ENCODE measurements around the gene WDR74. TPM values are rescaled to one million over a fixed set of nuclear protein-coding genes. Genes with fewer than 3 reads are reported as not detected.

Gene WDR74
- total and polyA plus RNA-seq, 9 of the 15 experiments (the other 6 are each of a cell fraction or from before 2014, with no cell fraction given), result 32.7 to 210 (median 114) TPM

DNA sequence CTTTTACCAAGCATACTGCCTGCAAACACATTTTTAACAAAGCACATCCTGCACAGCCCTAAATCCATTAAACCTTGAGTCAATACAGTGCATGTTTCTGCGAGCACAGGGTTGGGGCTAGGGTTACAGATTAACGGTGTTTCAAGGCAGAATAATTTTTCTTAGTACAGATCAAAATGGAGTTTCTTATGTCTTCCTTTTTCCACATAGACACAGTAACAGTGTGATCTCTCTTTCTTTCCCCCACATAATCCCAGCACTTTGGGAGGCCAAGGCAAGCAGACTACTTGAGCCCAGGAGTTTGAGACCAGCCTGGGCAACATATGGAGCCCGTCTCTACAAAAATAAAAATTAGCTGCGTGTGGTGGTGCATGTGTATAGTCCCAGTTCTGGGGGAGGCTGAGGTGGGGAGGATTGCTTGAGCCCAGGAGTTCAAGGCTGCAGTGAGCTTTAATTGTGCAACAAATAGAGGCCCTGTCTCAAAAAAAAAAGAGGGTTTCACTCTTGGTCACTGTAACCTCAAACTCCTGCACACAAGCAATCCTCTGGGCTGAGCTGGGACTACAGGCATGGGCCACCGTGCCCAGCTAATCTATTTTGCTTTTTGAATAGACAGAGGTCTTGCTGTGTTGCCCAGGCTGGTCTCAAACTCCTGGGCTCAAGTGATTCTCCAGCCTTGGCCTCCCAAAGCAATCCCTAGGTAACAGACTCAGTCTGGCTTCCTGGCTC is 21.6 kb upstream of the WDR74 start (continued):
- TF ChIP-seq, protein P1, sequence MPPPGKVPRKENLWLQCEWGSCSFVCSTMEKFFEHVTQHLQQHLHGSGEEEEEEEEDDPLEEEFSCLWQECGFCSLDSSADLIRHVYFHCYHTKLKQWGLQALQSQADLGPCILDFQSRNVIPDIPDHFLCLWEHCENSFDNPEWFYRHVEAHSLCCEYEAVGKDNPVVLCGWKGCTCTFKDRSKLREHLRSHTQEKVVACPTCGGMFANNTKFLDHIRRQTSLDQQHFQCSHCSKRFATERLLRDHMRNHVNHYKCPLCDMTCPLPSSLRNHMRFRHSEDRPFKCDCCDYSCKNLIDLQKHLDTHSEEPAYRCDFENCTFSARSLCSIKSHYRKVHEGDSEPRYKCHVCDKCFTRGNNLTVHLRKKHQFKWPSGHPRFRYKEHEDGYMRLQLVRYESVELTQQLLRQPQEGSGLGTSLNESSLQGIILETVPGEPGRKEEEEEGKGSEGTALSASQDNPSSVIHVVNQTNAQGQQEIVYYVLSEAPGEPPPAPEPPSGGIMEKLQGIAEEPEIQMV (tag; conservative IDR thresholded peaks at IDR 0.05; ENCODE audit: low read depth), result 0 out of 2 replicates have a peak, but pooled peaks have one; percentile 22
- TF ChIP-seq POLR2H (tag; IDR thresholded peaks at IDR 0.05; ENCODE audit: low read depth), result no peak
- TF ChIP-seq CREBBP (IDR thresholded peaks at IDR 0.05; ENCODE audit: low read depth, low read length), result no peak
- TF ChIP-seq, protein P2, sequence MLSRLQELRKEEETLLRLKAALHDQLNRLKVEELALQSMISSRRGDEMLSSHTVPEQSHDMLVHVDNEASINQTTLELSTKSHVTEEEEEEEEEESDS (CRISPR knock-in tag; IDR thresholded peaks at IDR 0.05), result no peak
- peak; percentile 79; the same call in 1 of the 2 replicates for TF ChIP-seq PTTG1 (tag; IDR thresholded peaks at IDR 0.05; ENCODE audit: low read depth)
- TF ChIP-seq SNRNP70 (optimal IDR thresholded peaks at IDR 0.05; ENCODE audit: low read depth, low read length), result no peak
- TF ChIP-seq RBM39 (optimal IDR thresholded peaks at IDR 0.05; ENCODE audit: low read depth, low read length), result no peak
- TF ChIP-seq, protein P3, sequence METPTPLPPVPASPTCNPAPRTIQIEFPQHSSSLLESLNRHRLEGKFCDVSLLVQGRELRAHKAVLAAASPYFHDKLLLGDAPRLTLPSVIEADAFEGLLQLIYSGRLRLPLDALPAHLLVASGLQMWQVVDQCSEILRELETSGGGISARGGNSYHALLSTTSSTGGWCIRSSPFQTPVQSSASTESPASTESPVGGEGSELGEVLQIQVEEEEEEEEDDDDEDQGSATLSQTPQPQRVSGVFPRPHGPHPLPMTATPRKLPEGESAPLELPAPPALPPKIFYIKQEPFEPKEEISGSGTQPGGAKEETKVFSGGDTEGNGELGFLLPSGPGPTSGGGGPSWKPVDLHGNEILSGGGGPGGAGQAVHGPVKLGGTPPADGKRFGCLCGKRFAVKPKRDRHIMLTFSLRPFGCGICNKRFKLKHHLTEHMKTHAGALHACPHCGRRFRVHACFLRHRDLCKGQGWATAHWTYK (CRISPR knock-in tag; IDR thresholded peaks at IDR 0.05), result peak; percentile 86
- no peak for TF ChIP-seq ZNF146 (CRISPR knock-in tag; IDR thresholded peaks at IDR 0.05; ENCODE audit: unreplicated experiment)
- no peak for TF ChIP-seq ZNF175 (CRISPR knock-in tag; IDR thresholded peaks at IDR 0.05; ENCODE audit: low read depth)
- TF ChIP-seq, protein P4, sequence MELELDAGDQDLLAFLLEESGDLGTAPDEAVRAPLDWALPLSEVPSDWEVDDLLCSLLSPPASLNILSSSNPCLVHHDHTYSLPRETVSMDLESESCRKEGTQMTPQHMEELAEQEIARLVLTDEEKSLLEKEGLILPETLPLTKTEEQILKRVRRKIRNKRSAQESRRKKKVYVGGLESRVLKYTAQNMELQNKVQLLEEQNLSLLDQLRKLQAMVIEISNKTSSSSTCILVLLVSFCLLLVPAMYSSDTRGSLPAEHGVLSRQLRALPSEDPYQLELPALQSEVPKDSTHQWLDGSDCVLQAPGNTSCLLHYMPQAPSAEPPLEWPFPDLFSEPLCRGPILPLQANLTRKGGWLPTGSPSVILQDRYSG (tag; conservative IDR thresholded peaks at IDR 0.05; ENCODE audit: low read depth), result peak; percentile 81
- peak; percentile 45; the same call in 1 of the 2 replicates for TF ChIP-seq ZKSCAN3 (CRISPR knock-in tag; IDR thresholded peaks at IDR 0.05)
- TF ChIP-seq ZNF586 (CRISPR knock-in tag; conservative IDR thresholded peaks at IDR 0.05), result 0 out of 2 replicates have a peak, but pooled peaks have one; percentile 49
- TF ChIP-seq ZNF316 (IDR thresholded peaks at IDR 0.05), result no peak
- no peak for TF ChIP-seq PHTF2 (CRISPR knock-in tag; IDR thresholded peaks at IDR 0.05)
- 0 out of 2 replicates have a peak, but pooled peaks have one; percentile 66 for TF ChIP-seq HDAC8 (tag; IDR thresholded peaks at IDR 0.05)
- TF ChIP-seq NFE2L1 (tag; IDR thresholded peaks at IDR 0.05; ENCODE audit: borderline replicate concordance, low read depth), result no peak; the same call in 1 of the 2 replicates
- TF ChIP-seq, protein P5, sequence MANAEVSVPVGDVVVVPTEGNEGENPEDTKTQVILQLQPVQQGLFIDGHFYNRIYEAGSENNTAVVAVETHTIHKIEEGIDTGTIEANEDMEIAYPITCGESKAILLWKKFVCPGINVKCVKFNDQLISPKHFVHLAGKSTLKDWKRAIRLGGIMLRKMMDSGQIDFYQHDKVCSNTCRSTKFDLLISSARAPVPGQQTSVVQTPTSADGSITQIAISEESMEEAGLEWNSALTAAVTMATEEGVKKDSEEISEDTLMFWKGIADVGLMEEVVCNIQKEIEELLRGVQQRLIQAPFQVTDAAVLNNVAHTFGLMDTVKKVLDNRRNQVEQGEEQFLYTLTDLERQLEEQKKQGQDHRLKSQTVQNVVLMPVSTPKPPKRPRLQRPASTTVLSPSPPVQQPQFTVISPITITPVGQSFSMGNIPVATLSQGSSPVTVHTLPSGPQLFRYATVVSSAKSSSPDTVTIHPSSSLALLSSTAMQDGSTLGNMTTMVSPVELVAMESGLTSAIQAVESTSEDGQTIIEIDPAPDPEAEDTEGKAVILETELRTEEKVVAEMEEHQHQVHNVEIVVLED (CRISPR knock-in tag; IDR thresholded peaks at IDR 0.05), result 0 out of 2 replicates have a peak, but pooled peaks have one; percentile 46
- TF ChIP-seq, protein P6, sequence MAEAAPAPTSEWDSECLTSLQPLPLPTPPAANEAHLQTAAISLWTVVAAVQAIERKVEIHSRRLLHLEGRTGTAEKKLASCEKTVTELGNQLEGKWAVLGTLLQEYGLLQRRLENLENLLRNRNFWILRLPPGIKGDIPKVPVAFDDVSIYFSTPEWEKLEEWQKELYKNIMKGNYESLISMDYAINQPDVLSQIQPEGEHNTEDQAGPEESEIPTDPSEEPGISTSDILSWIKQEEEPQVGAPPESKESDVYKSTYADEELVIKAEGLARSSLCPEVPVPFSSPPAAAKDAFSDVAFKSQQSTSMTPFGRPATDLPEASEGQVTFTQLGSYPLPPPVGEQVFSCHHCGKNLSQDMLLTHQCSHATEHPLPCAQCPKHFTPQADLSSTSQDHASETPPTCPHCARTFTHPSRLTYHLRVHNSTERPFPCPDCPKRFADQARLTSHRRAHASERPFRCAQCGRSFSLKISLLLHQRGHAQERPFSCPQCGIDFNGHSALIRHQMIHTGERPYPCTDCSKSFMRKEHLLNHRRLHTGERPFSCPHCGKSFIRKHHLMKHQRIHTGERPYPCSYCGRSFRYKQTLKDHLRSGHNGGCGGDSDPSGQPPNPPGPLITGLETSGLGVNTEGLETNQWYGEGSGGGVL (CRISPR knock-in tag; IDR thresholded peaks at IDR 0.05), result no peak
- TF ChIP-seq ZNF354B (CRISPR knock-in tag; IDR thresholded peaks at IDR 0.05), result no peak

Data from K562 (cell line).